Measurements from ENCODE around the gene DDX24. TPM values are rescaled to one million over a fixed set of nuclear protein-coding genes. Genes with fewer than 3 reads are reported as not detected.

DDX24 gene, protein sequence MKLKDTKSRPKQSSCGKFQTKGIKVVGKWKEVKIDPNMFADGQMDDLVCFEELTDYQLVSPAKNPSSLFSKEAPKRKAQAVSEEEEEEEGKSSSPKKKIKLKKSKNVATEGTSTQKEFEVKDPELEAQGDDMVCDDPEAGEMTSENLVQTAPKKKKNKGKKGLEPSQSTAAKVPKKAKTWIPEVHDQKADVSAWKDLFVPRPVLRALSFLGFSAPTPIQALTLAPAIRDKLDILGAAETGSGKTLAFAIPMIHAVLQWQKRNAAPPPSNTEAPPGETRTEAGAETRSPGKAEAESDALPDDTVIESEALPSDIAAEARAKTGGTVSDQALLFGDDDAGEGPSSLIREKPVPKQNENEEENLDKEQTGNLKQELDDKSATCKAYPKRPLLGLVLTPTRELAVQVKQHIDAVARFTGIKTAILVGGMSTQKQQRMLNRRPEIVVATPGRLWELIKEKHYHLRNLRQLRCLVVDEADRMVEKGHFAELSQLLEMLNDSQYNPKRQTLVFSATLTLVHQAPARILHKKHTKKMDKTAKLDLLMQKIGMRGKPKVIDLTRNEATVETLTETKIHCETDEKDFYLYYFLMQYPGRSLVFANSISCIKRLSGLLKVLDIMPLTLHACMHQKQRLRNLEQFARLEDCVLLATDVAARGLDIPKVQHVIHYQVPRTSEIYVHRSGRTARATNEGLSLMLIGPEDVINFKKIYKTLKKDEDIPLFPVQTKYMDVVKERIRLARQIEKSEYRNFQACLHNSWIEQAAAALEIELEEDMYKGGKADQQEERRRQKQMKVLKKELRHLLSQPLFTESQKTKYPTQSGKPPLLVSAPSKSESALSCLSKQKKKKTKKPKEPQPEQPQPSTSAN
- total RNA-seq, result 100 to 1,000 TPM; 172 to 184 TPM

DNA sequence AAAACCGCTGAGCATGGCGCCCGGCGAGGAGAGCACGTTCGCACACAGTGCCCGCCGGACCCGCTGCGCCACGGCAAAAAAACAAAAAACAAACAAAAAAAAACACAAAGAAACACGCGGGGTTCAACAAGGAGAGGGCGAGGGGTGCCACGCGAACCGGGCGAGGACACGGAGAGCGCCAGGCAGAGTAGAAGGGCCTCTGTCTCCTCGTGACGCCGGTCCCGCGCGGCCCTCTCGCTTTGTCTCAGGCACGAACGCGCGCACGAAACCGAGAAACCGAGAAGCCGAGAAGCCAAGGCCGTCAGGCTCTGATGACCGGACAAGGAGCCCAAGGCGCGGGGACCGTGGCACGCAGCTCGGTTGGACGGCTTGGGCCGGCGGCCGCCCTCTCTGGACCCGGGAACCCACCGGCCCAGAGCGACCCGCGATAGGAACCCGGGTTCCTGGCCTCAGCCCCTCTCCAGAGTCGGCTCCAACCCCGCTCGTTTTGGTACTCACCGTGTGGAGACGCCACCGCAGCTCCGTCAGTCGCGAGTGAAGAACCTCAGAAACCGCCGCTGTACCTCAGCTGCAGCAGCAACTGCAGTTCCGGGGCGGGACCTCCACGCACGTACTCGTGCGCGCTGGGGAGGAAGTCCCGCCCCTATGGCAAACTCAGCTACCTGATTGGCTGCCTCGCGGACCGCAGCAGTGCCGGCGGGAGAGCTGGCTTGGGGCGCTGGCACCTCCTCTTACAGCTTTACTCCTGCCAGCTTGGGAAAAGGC lies at the start of gene DDX24, which contains the start of gene IFI27L1:
Gene DDX24 (minus strand): TSS at position 582 of the 765 bp plus-strand sequence. CDS start 1,460 bp downstream, outside the sequence.
Gene IFI27L1 (plus strand): TSS at position 690 of the 765 bp plus-strand sequence. CDS start 15,628 bp downstream, outside the sequence.
- H3K4me1 Mint-ChIP-seq (ENCODE audit: low read depth), result peaks cover 51% of the 10 kb centered on the region
- H3K4me3 Mint-ChIP-seq, result peak within 1 kb of the TSS; percentile 99
- DNase-seq (peak; percentile 98), ATAC-seq (peak; percentile 96)
- peaks cover 62% of the 10 kb centered on the region for H3K36me3 Mint-ChIP-seq (ENCODE audit: low read depth)
- ChIA-PET POLR2A (interaction anchor here (0.6 to 2.3 kb wide), 12 partner anchors 13 to 1440 kb away, joined by 3 to 8 read pairs (median 4); no protein-coding TSS in a partner anchor), CTCF (interaction anchor here (0.9 to 4.9 kb wide), 15 partner anchors 10 to 144 kb away, joined by 3 to 35 read pairs (median 6); partner anchors contain the start of gene IFI27L2)
- H3K27ac Mint-ChIP-seq, result peak within 1 kb of the TSS; percentile 99
- no peaks in the 10 kb centered on the region for H3K9me3 Mint-ChIP-seq (ENCODE audit: insufficient read depth)
- H3K27me3 Mint-ChIP-seq (ENCODE audit: low read depth), result no peaks in the 10 kb centered on the region

DNA sequence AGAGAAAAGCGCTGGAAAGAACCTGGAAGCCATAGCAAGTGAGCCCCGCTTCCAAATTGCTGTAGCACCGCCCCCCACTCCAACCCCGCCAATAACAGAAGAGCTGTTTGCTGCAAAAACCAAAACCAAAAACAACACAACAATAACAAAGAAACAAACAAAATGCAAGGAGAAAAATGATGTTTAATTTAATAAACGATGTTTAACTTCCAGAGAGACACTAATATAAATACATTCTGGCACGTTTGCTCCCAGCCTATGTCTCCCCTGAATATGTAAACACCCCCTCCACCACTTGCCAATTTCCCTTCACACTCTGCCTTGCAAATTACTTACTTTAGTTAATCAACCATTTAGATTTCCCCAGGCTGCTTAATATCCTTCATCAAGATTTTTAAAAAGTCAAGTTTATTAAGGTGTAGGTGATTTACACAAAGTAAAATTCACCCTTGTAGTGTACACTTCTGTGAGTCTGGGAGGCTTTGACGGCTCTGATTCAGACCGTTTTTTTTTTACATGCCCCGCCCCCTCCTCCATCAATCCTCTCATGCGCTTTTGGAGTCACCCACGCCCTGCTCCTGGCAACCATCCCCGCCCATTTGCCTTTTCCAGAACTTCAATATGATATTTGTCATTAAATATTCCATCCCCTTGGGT lies 48.9 kb upstream of the DDX24 start:
- Mint-ChIP-seq H3K4me3 (peak overlapping the region; percentile 78), H3K27ac (peak overlapping the region; percentile 88)

DNA sequence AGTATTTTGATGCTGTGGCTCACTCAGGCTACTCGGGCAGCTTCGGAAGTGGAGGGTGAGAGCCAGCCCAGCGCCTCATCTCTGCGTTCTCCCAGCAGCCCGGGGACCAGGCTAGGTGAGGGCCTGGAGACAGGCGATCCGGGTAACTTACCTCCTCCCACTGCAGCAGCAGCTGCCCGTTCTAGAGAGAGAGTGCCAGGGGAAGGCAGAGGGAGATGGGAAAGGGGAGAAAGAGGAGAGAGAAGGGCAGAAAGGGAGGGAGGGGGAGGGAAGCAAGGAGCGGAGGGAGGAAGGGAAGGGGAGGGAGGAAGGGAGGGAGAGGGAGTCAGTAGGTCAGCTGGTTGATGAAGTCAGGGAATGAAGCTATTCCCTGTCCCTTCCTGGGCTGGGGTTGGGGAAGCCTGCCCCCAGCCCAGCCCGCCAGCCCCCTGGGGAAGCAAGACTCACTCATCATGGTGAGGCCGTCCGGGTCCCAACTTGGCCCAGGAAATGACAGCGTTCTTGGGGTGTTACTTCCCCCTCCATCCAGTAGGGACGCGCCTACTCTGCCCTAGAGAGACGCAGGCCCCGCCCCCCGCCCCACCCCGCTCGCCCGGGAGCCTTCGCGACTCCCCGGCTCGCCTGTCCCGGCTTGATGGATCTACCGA lies 48.2 kb upstream of the DDX24 start, which contains the start of gene IFI27L2:
Gene IFI27L2 (minus strand): TSS at position 494 of the 647 bp plus-strand sequence. CDS start 40 bp downstream, at position 454.
- ChIA-PET CTCF (interaction anchor here (0.8 to 5.5 kb wide), 15 partner anchors 7 to 191 kb away, joined by 3 to 79 read pairs (median 4); partner anchors contain the start of genes DDX24 and IFI27L1), POLR2A (interaction anchor here (0.7 to 1.2 kb wide), 5 partner anchors 34 to 201 kb away, joined by 3 to 8 read pairs (median 3); partner anchors contain the start of genes DDX24 and IFI27L1)
- DNase-seq (peak; percentile 84), ATAC-seq (peak; percentile 98)
- Mint-ChIP-seq H3K27me3 (ENCODE audit: low read depth) (peaks cover 11% of the 10 kb centered on the region), H3K4me3 (peak within 1 kb of the TSS; percentile 78), H3K9me3 (ENCODE audit: insufficient read depth) (no peaks in the 10 kb centered on the region), H3K4me1 (ENCODE audit: low read depth) (peaks cover 17% of the 10 kb centered on the region), H3K27ac (peak within 1 kb of the TSS; percentile 88), H3K36me3 (ENCODE audit: low read depth) (peaks cover 6% of the 10 kb centered on the region)

More for the DNA sequence above, 48.9 kb upstream of the DDX24 start:
- ChIA-PET CTCF (interaction anchor here (0.8 to 5.5 kb wide), 17 partner anchors 8 to 356 kb away, joined by 3 to 79 read pairs (median 4); partner anchors contain the start of genes DDX24 and IFI27L1), POLR2A (interaction anchor here (0.7 kb wide), 2 partner anchors 115 to 200 kb away, joined by 3 read pairs; no protein-coding TSS in a partner anchor)
- peaks cover 17% of the 10 kb centered on the region for H3K4me1 Mint-ChIP-seq (ENCODE audit: low read depth)
- peaks cover under 1% of the 10 kb centered on the region for H3K9me3 Mint-ChIP-seq (ENCODE audit: insufficient read depth)
- peak; percentile 45 for ATAC-seq
- peak; percentile 39 for DNase-seq
- H3K27me3 Mint-ChIP-seq (ENCODE audit: low read depth), result peaks cover 13% of the 10 kb centered on the region
- peaks cover 6% of the 10 kb centered on the region for H3K36me3 Mint-ChIP-seq (ENCODE audit: low read depth)

DNA sequence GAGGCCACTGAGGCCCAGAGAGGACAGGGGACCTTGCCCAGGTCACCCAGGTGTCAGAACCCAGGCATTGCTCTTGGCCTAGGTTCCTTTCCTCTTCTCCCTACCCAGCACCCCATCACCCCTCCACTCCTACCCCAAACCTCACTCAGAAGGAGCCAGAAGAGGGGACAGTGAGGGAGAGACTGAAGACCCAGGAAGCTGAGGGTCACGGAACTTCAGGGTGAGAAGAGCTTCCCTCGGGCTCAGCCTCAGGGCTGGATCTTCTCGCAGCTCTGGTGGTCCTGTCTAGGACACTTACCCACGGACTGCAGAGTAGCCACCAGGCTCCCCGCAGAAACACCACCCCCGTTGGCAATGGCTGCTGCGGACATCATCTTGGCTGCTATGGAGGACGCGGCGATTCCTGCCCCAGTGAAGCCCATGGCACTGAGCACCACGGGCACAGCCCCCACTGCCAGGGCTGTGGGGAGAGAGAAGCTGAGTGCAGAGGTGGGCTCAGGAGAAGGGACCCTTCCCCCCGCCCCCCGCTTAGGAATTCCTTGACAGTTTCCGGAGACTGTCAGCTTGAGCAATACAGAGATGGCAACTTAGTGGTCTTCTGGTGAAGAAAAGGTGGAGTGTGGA lies 47.3 kb upstream of the DDX24 start:
- Mint-ChIP-seq H3K9me3 (ENCODE audit: insufficient read depth) (no peaks in the 10 kb centered on the region), H3K27ac (peak overlapping the region; percentile 88), H3K27me3 (ENCODE audit: low read depth) (peaks cover 7% of the 10 kb centered on the region), H3K4me1 (ENCODE audit: low read depth) (peaks cover 17% of the 10 kb centered on the region), H3K36me3 (ENCODE audit: low read depth) (peaks cover 6% of the 10 kb centered on the region), H3K4me3 (peak overlapping the region; percentile 78)
- POLR2A ChIA-PET, result interaction anchor here (0.6 to 1.2 kb wide), 4 partner anchors 33 to 61 kb away, joined by 3 to 8 read pairs (median 4); partner anchors contain the start of genes DDX24 and IFI27L1
- DNase-seq (no peak), ATAC-seq (no peak)
- CTCF ChIA-PET, result interaction anchor here (0.8 to 5.5 kb wide), 9 partner anchors 8 to 189 kb away, joined by 3 to 79 read pairs (median 12); no protein-coding TSS in a partner anchor

DNA sequence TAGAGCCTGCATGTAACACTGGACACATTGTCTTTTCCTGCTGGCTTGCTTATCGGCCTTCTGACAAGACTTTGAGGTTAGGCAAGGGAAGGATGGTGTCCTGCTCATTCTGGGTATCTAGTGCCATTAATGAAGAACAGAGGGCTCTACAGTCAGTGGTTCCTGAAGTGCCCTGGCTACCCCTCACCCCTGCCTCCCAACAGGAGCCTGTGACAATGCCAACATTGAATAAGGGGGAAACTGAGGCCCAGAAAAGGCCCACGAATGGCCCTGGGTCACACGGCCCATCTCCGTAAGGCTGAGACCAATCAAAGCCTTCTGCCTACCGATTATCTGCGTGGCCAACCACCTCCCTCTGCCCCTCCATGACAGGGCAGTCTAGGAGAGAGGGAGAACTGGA lies 46.3 kb upstream of the DDX24 start:
- ATAC-seq, result no peak
- Mint-ChIP-seq H3K4me3 (no peak overlapping the region), H3K27me3 (ENCODE audit: low read depth) (peaks cover 7% of the 10 kb centered on the region), H3K9me3 (ENCODE audit: insufficient read depth) (no peaks in the 10 kb centered on the region), H3K36me3 (ENCODE audit: low read depth) (peaks cover 6% of the 10 kb centered on the region), H3K27ac (no peak overlapping the region), H3K4me1 (ENCODE audit: low read depth) (peaks cover 17% of the 10 kb centered on the region)
- POLR2A ChIA-PET, result no interaction called here
- no peak for DNase-seq
- CTCF ChIA-PET, result interaction anchor here (0.9 to 3.4 kb wide), 2 partner anchors 9 to 187 kb away, joined by 3 to 14 read pairs; no protein-coding TSS in a partner anchor

DNA sequence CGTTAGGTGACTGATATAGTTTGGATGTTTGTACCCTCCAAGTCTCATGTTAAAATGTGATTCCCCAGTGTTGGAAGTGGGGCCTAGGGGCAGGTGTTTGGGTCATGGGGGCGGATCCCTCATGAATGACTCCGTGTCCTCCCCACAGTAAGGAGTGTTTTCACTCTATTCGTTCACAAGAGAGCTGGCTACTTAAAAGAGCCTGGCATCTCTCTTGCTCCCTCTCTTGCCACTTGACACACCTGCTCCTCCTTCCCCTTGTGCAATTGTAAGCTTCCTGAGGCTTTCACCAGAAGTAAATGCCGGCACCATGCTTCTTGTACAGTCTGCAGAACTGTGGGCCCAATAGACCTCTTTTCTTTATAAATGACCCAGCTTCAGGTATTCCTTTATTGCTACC lies 45.8 kb upstream of the DDX24 start:
- POLR2A ChIA-PET, result no interaction called here
- DNase-seq, result no peak
- CTCF ChIA-PET, result interaction anchor here (0.9 to 3.4 kb wide), 2 partner anchors 10 to 187 kb away, joined by 3 to 14 read pairs; no protein-coding TSS in a partner anchor
- H3K9me3 Mint-ChIP-seq (ENCODE audit: insufficient read depth), result peaks cover 3% of the 10 kb centered on the region
- peaks cover 6% of the 10 kb centered on the region for H3K36me3 Mint-ChIP-seq (ENCODE audit: low read depth)
- no peak overlapping the region for H3K27ac Mint-ChIP-seq
- peaks cover 7% of the 10 kb centered on the region for H3K27me3 Mint-ChIP-seq (ENCODE audit: low read depth)
- peaks cover 17% of the 10 kb centered on the region for H3K4me1 Mint-ChIP-seq (ENCODE audit: low read depth)
- ATAC-seq, result no peak
- no peak overlapping the region for H3K4me3 Mint-ChIP-seq

DNA sequence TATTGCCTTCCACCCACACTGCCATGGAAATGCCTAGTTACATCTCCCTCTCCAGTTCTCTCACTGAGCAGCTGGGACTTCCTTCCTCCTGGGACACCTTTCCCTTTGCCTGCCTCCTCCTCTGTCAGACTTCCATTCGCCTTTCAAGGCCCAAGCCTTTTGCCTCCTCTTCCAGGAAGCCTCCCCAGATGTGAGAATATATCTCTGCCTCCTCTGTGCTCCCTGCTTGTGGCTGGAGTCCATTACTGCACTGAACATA lies 45.3 kb upstream of the DDX24 start:
- H3K36me3 Mint-ChIP-seq (ENCODE audit: low read depth), result peaks cover 6% of the 10 kb centered on the region
- peaks cover 8% of the 10 kb centered on the region for H3K9me3 Mint-ChIP-seq (ENCODE audit: insufficient read depth)
- DNase-seq (no peak), ATAC-seq (no peak)
- ChIA-PET CTCF (interaction anchor here (3.4 kb wide), 1 partner anchor 10 kb away, joined by 14 read pairs; no protein-coding TSS in a partner anchor), POLR2A (no interaction called here)
- H3K27me3 Mint-ChIP-seq (ENCODE audit: low read depth), result peaks cover 11% of the 10 kb centered on the region
- peaks cover 17% of the 10 kb centered on the region for H3K4me1 Mint-ChIP-seq (ENCODE audit: low read depth)
- H3K4me3 Mint-ChIP-seq, result no peak overlapping the region
- H3K27ac Mint-ChIP-seq, result no peak overlapping the region

DNA sequence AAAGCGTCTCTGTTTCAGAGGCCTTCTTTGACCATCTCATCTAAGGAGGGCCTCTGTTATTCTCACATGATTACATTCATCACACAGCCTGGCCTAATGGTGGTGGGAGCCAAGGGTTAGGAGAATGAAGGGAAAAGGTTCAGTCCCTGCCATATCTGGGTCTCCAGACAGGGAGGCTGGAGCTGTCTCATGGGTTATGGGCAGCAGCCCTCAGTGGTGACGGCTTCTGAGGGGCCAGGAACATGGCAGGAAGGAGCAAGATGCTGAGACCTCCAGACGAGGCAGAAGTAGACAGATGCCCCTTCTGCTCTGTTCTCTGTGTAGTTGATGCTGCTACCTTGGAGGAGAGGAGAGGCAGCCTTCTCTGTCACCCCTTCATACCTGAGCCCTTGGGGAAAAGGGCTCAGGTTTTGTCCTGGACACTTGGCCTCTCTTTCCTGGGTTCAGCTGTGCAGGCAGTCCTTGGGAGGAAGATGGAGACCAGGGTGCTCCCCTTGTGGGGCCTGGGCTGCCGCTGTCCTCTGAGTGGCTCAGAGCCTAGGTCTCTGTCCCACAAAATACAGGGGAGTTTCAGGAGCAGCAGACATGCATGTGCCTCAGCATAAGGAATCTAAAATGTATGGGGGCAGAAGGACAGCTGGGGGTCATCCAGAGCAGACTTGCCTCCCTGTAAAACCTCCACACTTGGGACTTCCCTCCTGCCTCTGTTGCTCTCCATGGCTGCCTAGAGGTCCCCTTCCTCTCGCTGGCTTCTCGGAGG lies 44.8 kb upstream of the DDX24 start:
- ChIA-PET CTCF (interaction anchor here (0.5 to 3.4 kb wide), 3 partner anchors 11 to 52 kb away, joined by 3 to 14 read pairs (median 4); no protein-coding TSS in a partner anchor), POLR2A (no interaction called here)
- H3K9me3 Mint-ChIP-seq (ENCODE audit: insufficient read depth), result peaks cover 10% of the 10 kb centered on the region
- no peak overlapping the region for H3K27ac Mint-ChIP-seq
- H3K27me3 Mint-ChIP-seq (ENCODE audit: low read depth), result peaks cover 10% of the 10 kb centered on the region
- peaks cover 6% of the 10 kb centered on the region for H3K36me3 Mint-ChIP-seq (ENCODE audit: low read depth)
- no peak overlapping the region for H3K4me3 Mint-ChIP-seq
- ATAC-seq, result no peak
- peaks cover 17% of the 10 kb centered on the region for H3K4me1 Mint-ChIP-seq (ENCODE audit: low read depth)
- DNase-seq, result no peak

Measured in activated CD8-positive, alpha-beta T cell treated with anti-CD3 and anti-CD28 coated beads, Interleukin-2, amount 10 ng/mL, durations not matched to agents 7 days and 5 days (primary cell).